Nephron progenitor cell (in vitro differentiated cells): ENCODE results near the gene SPINT2.

Experiments
- DNase-seq: peaks from one replicate; pipeline ENCODE4 v3.0.0; 2021
- H3K27ac Mint-ChIP-seq: 2 replicates; pipeline ENCODE4 v1.8.0; 2021; ENCODE audit warnings: mild to moderate bottlenecking, moderate library complexity, mixed read lengths
- H3K27me3 Mint-ChIP-seq: 2 replicates; pipeline ENCODE4 v1.8.0; 2021; ENCODE audit warnings: mild to moderate bottlenecking, low read depth, mixed read lengths; ENCODE audit not compliant: poor library complexity
- H3K36me3 Mint-ChIP-seq: 2 replicates; pipeline ENCODE4 v1.8.0; 2021; ENCODE audit warnings: low read depth, mixed read lengths
- H3K4me1 Mint-ChIP-seq: 2 replicates; pipeline ENCODE4 v1.8.0; 2021; ENCODE audit warnings: mixed read lengths
- H3K4me3 Mint-ChIP-seq: 2 replicates; pipeline ENCODE4 v1.8.0; 2021; ENCODE audit warnings: mild to moderate bottlenecking, moderate library complexity, mixed read lengths
- H3K9me3 Mint-ChIP-seq: 2 replicates; pipeline ENCODE4 v1.8.0; 2021; ENCODE audit warnings: mild to moderate bottlenecking, moderate library complexity, mixed read lengths
- TF ChIP-seq, protein P1 (sequence below): fragments of 200-600 bp; sonication (generic); IDR thresholded peaks from 2 replicates; pipeline ENCODE4 v1.5.0; 2021; ENCODE audit warnings: antibody characterized with exemption

Gene SPINT2

DNA sequence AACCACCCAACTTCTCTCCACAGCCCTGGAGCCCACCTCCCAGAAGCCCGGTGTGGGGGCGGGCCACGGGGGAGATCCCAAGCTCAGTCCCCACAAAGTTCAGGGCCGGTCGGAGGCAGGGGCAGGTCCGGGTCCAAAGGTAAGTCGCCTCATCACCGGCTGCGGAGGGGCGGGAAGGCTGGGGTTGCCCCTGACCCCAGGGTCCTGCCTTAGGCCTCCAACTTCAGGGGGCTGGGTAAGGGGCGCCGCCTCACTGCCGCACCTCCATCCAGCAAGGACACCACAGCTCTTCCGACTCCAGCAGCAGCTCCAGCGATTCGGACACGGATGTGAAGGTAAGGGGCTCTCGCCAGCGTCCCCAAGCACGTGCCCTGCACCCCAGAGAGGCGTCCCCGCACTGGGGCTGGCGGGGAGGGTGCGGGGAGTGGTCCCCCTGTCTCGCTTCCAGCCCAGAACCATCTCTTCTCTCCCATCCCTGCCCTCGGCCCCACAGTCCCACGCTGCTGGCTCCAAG lies 40.0 kb downstream of the SPINT2 start:
- no peak overlapping the region for H3K27ac Mint-ChIP-seq
- peaks cover 38% of the 10 kb centered on the region for H3K27me3 Mint-ChIP-seq
- TF ChIP-seq, protein P1, sequence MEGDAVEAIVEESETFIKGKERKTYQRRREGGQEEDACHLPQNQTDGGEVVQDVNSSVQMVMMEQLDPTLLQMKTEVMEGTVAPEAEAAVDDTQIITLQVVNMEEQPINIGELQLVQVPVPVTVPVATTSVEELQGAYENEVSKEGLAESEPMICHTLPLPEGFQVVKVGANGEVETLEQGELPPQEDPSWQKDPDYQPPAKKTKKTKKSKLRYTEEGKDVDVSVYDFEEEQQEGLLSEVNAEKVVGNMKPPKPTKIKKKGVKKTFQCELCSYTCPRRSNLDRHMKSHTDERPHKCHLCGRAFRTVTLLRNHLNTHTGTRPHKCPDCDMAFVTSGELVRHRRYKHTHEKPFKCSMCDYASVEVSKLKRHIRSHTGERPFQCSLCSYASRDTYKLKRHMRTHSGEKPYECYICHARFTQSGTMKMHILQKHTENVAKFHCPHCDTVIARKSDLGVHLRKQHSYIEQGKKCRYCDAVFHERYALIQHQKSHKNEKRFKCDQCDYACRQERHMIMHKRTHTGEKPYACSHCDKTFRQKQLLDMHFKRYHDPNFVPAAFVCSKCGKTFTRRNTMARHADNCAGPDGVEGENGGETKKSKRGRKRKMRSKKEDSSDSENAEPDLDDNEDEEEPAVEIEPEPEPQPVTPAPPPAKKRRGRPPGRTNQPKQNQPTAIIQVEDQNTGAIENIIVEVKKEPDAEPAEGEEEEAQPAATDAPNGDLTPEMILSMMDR = no peak
- peak overlapping the region; percentile 60 for H3K4me3 Mint-ChIP-seq
- H3K4me1 Mint-ChIP-seq = peaks cover 18% of the 10 kb centered on the region
- H3K9me3 Mint-ChIP-seq = no peaks in the 10 kb centered on the region
- DNase-seq = no peak
- H3K36me3 Mint-ChIP-seq = no peaks in the 10 kb centered on the region

GRCh38 chr19:38304866-38305429 lies 40.6 kb downstream of the SPINT2 start:
- Mint-ChIP-seq H3K4me1 (peaks cover 17% of the 10 kb centered on the region), H3K27me3 (peaks cover 34% of the 10 kb centered on the region), H3K27ac (no peak overlapping the region), H3K9me3 (no peaks in the 10 kb centered on the region), H3K36me3 (no peaks in the 10 kb centered on the region), H3K4me3 (peak overlapping the region; percentile 60)
- DNase-seq = peak; percentile 75
- TF ChIP-seq, protein P1 = no peak

- DNase-seq = no peak
- Mint-ChIP-seq H3K4me3 (no peak overlapping the region), H3K9me3 (no peaks in the 10 kb centered on the region), H3K36me3 (no peaks in the 10 kb centered on the region), H3K27me3 (peaks cover 30% of the 10 kb centered on the region), H3K4me1 (peaks cover 9% of the 10 kb centered on the region), H3K27ac (no peak overlapping the region)
- TF ChIP-seq, protein P1 = no peak
Observed at GRCh38 chr19:38306236-38306635, 41.9 kb downstream of the SPINT2 start.

- no peak overlapping the region for H3K4me3 Mint-ChIP-seq
- H3K27me3 Mint-ChIP-seq = peaks cover 30% of the 10 kb centered on the region
- H3K27ac Mint-ChIP-seq = no peak overlapping the region
- no peak for DNase-seq
- TF ChIP-seq, protein P1 = no peak
- H3K9me3 Mint-ChIP-seq = no peaks in the 10 kb centered on the region
- no peaks in the 10 kb centered on the region for H3K36me3 Mint-ChIP-seq
- H3K4me1 Mint-ChIP-seq = peaks cover 5% of the 10 kb centered on the region
Observed at GRCh38 chr19:38307076-38307475, 42.7 kb downstream of the SPINT2 start.

GRCh38 chr19:38307597-38307996 lies 43.2 kb downstream of the SPINT2 start:
- Mint-ChIP-seq H3K27me3 (peaks cover 26% of the 10 kb centered on the region), H3K27ac (no peak overlapping the region), H3K4me3 (no peak overlapping the region), H3K9me3 (no peaks in the 10 kb centered on the region), H3K4me1 (peaks cover 5% of the 10 kb centered on the region), H3K36me3 (no peaks in the 10 kb centered on the region)
- no peak for DNase-seq
- TF ChIP-seq, protein P1 = no peak
